ENCODE results near the gene RNF150.

Gene RNF150

DNA sequence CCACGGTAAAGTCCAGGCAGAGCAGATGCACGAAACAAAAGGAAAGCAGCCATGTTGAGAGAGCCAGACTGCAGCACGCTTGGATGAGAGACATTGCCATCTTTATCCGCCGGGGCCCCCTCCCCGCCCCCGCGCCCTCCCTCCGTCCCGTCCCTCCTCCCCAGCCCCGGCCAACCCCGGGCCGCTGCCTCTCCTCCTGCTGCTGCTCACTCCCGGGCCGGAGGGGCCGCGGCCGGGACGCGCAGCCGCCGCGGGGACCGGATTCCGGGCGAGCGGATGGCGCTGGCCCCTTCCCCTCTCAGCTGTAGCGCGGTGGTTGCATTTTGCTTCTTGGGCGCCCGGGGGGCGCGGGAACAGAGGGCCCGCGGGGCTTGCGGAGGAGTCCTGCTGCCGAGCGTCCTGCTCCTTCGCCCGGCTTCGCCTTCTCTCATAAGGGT lies 542 bp downstream of the RNF150 start:
- DNase-seq = peak; percentile 87

- DNase-seq = peak; percentile 91
These were observed 1.1 kb downstream of the RNF150 start for GRCh38 chr4:141132072-141132708.

GRCh38 chr4:141131723-141132071 lies 1.6 kb downstream of the RNF150 start:
- DNase-seq = no peak

DNA sequence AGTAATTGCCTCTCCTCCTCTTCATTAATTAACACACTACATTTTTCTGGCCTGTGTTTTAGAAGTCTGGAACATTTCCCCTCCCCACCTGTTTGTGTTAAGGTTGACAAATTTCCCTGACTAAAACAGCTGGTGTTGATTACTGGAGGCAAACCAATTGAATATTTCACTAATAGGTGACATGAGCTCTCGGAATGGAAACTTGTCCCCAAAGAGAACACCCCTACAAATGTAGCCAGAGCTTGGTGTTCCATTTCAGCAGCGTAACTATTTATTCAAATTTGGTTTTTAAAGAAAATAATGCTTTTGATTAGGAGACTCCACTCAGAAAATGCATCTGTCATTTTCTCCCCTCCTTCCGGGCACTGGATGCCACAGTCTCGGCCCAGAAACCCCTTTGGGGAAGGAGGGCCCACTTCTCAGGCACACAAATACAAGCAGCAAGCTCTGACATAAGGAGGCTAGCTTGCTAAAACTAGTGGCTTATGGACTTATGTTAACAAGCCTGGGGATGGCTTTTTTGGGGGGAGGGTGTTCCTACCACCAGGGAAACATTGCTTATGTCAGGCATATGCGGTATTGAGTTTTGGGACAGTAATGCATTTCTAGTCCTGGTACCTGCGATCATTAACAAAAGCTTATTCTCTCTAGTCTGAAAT lies 2.2 kb downstream of the RNF150 start:
- peak; percentile 31 for DNase-seq

GRCh38 chr4:141127884-141128283 lies 5.4 kb downstream of the RNF150 start:
- DNase-seq = no peak

DNA sequence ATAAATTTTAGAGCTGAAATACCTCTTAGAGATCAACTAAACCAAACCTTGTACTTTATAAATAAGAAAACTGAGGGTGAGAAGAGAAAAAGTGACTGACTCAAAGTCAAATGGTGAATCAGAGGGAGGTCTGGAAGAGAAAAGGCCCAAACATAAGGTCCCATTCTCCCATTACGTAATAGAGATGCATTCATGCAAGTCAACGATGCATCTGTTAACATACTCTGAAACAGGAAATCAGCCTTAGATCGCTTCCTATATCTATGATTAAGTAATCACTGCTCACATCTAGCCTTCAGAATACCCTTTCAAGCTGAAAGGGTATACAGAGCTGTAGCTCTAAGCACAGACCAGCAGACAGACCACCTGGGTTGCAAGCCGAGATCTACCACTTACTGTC lies 6.5 kb downstream of the RNF150 start:
- no peak for DNase-seq

DNA sequence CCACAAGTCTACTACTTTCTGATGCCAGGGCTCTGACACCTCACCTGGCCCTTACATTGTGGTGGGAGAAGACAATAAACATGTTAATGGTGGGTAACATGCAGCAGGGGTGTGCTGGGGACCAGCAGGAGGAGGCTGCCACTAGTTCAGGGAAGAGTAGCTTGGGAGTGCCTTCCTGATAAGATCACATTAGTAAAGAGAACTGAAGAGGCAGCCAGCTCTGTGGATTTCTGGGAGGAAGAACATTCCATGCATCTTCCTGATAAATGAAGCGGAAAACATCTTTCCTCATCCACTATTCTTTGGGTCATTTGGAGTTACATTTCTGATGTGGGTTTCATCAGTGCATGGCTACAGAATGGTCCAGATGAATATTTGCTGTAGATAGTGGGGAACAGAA lies 9.0 kb downstream of the RNF150 start:
- no peak for DNase-seq

GRCh38 chr4:141121768-141122454 lies 11.4 kb downstream of the RNF150 start:
- DNase-seq = no peak

DNA sequence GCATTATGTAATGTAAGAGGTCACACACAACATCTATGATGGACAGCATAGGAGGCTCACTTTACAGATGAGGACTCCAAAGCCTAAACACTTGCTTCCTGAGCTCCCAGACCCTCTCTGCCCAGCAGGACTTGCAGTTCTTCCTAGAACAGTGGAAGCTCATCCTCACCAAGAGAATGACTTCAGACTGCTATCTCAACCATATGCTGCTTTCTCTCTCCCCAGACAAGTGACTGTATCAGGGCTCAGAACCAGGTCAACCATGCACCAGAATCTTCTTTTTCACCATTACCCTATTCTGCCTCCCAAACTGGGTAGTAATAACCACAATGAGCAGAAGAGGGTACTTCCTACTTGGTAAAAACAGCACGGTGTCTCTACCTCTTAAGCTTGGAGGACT lies 12.2 kb downstream of the RNF150 start:
- no peak for DNase-seq

DNA sequence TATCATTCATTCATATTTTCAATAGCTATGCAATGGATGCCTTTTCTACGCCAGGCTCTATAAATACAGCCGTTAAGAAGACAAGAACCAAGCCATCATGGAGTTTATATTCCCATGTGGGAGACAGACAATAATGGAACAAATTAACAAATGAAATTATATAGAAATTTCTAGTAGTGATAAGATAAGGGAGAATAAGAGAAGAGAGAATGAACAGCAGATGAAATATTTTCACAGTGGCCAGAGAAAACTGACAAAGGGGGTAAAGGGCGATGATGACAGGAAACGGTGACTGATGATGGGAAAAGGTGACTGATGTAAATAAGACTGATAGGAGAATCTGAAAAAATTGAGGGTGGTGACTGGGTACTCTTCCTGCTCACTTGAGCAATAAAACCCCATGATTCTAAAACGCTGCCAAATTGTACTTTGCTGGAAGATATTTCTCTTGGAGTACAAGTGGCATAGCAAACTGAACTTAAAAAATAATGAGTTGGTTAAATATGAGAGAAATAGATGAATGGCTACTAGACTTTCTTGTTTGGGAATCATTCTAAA lies 13.2 kb downstream of the RNF150 start:
- no peak for DNase-seq

- DNase-seq = no peak
These were observed 14.2 kb downstream of the RNF150 start for GRCh38 chr4:141119071-141119470.

GRCh38 chr4:141118381-141118780 lies 14.9 kb downstream of the RNF150 start:
- DNase-seq = no peak

- no peak for DNase-seq
These were observed 15.3 kb downstream of the RNF150 start for GRCh38 chr4:141117935-141118334.

DNA sequence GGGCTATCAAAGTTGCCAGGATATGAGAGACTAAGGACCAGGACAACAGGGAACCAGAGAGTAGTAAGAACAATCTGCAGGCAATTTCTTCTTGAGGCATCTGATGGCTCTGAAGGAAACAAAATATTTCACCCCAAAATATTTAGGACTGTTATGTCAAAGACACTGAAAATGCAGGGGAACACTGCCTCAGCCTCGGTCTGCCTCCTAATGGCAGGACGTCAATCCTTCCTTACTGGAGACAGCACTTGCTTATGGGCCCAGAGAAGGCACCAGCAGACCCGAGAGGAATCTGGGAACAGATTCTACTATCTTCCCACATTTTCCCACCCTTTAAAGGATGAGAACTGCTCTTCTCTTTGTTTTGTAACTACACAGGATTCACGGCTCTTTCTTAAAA lies 23.3 kb downstream of the RNF150 start:
- no peak for DNase-seq

DNA sequence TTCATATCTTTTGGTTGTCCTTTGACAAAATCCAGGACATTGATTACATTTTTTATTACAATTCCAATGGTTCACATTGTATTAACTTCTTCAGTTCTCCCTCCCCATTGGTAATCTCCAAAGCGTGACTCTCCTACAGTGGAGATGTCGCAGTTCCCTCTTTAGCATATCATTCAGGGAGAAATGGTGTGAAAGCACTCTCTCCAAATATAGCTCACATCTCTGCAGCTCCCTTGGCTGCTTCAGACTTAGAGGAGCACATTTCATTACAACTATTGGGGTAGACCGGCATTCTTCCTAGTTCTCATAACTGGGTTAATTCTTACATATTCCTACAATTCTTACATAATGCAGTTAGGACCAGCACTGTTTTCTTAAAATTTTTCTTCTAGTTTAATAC lies 25.3 kb downstream of the RNF150 start:
- DNase-seq = no peak

DNA sequence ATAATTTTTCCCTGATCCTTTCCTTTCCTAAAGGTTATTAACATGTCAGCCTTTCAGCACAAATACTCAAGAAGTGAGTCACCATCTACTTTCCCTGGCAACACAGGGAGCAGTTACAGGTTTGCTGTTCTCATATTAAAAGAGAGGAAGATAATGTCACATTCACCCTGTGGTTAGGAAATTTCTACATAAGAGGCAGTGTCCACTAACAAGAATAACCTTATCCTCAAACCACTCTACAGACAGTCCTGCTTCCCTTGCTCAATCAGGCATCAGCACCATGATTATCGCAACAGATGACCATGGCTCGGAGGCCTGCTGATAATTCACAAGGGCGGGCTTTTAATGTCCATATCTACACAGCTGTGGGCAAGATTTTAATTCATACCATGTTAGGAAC lies 30.9 kb downstream of the RNF150 start:
- DNase-seq = no peak

DNA sequence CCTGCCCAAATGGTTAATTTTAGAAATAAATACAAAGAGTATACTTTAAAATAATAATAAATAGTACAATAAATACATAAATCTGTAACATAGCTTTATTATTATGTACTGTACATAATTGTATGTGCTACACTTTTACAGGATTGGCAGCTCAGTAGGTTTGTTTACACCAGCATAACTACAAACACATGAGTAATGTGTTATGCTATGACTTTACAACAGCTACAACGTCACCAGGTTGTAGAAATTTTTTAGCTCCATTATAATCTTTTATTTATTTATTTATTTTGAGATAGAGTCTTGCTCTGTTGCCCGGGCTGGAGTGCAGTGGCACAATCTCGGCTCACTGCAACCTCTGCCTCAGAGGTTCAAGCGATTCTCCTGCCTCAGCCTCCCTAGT lies 31.8 kb downstream of the RNF150 start:
- no peak for DNase-seq

GRCh38 chr4:141099326-141099725 lies 33.9 kb downstream of the RNF150 start:
- DNase-seq = no peak

DNA sequence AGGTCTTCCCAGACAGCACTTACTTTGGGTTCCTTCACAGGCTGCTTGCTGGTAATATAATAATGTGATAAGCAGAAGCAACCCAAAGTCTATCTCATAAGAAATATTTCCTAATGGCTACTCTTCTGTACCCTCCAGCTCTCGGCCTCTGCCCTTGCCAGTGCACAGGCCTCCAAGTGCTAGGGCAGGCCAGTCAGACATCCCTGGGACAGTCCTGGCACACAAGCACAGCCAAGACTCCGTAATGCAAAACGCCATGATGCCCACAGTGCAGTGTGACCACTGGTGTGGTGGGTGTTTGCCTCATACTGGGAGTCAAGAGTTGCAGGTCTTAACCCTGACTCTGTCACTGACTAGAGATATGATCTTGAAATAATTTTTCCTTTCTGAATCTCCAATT lies 35.1 kb downstream of the RNF150 start:
- DNase-seq = no peak

DNA sequence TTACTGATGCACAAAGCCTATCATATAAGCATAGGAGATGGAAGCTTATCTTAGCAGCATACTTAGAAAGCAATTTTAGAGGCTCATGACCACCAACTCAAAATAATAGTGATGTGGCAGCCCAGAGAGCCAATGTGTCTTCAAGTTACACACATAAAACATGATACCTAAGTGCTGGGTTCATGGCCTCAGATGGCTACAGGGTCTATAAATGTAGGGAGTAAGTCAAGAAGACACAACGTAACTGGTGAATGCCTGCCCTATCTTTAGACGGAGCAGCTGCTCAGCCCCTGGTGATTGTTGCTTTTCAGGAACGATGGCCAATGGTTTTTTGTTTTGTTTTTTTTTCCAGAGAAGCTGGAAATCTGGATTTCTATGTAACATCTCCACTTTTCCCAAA lies 42.8 kb downstream of the RNF150 start:
- DNase-seq = no peak

- no peak for DNase-seq
These were observed 51.3 kb downstream of the RNF150 start for GRCh38 chr4:141081921-141082395.

DNA sequence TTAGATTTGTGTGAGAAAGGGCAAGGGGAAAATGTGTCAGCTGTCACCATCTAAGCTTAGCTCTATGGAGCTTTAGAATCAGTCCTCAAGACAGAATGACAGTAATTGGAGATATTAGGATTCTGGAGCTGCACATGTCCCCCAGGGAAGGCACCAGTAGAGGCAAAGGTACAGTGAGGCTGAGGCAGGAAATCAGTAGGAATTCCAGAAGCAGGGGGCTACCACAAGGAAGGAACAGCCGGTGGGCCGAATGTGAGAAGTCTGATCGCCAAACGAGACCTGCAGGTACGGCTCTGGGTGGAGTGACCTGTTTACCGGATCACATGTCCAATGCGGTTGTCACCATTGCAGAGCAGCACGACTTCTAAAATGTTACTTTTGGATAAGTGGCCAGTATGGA lies 52.6 kb downstream of the RNF150 start:
- no peak for DNase-seq

- DNase-seq = no peak
These were observed 53.8 kb downstream of the RNF150 start for GRCh38 chr4:141079393-141079930.

Measured in right kidney (tissue), 1 donor.